H1 (cell line): Measurements from ENCODE around the gene ZNF771. TPM values are rescaled to one million over a fixed set of nuclear protein-coding genes. Genes with fewer than 3 reads are reported as not detected.

Experiments used
- CTCF ChIA-PET: fragments of 300-600 bp; sonication (Branson Sonifier 250); formaldehyde crosslinking; loops from one replicate; lab custom pipeline; 2021; ENCODE audit not compliant: partially characterized antibody; lab: Charles Lee
- POLR2A ChIA-PET: fragments of 300-600 bp; sonication (Branson Sonifier 250); formaldehyde crosslinking; loops from one replicate; lab custom pipeline; 2021; ENCODE audit warnings: inconsistent platforms; ENCODE audit not compliant: partially characterized antibody; lab: Charles Lee
- DNase-seq, 2 experiments: peaks; one replicate each; pipeline versions ENCODE4 v3.0.0 to v3.0.0-alpha.2; 2010 to 2022; ENCODE audit warnings: low spot score in 2 of 2, low read depth in 1 of 2, mixed read lengths in 1 of 2
- FAIRE-seq: peaks from 2 replicates; lab custom pipeline; 2011; peaks lifted over from hg19 to GRCh38; lab: Jason Lieb, UNC
- H2AFZ ChIP-seq: 2 replicates; pipeline ENCODE4 v1.8.1; 2012; ENCODE audit warnings: low read length, inconsistent platforms
- H2AK5ac ChIP-seq: 2 replicates; pipeline ENCODE4 v1.6.1; 2013; ENCODE audit warnings: low read depth, low read length
- H2BK120ac ChIP-seq: replicated peaks from 2 replicates; pipeline ENCODE3; 2013; ENCODE audit warnings: low read depth, low read length, inconsistent platforms
- H2BK12ac ChIP-seq: 2 replicates; pipeline ENCODE4 v1.6.1; 2013; ENCODE audit warnings: low read depth, low read length
- H2BK15ac ChIP-seq: 2 replicates; pipeline ENCODE4 v1.6.1; 2013; ENCODE audit warnings: low read length
- H2BK20ac ChIP-seq: 2 replicates; pipeline ENCODE4 v1.6.1; 2013; ENCODE audit warnings: low read length
- H2BK5ac ChIP-seq: 2 replicates; pipeline ENCODE4 v1.6.1; 2013; ENCODE audit warnings: low read depth, low read length
- H3K14ac ChIP-seq: 2 replicates; pipeline ENCODE4 v1.6.1; 2013; ENCODE audit warnings: inconsistent platforms; ENCODE audit not compliant: insufficient read length
- H3K18ac ChIP-seq: 2 replicates; pipeline ENCODE4 v1.6.1; 2013; ENCODE audit warnings: low read length; ENCODE audit errors: extremely low read depth
- H3K23ac ChIP-seq: 2 replicates; pipeline ENCODE4 v1.6.1; 2013; ENCODE audit warnings: inconsistent platforms; ENCODE audit not compliant: insufficient read length
- H3K23me2 ChIP-seq: 2 replicates; pipeline ENCODE4 v1.6.1; 2013; ENCODE audit warnings: low read depth, low read length
- H3K27ac ChIP-seq: 2 replicates; pipeline ENCODE4 v1.6.1; 2011; ENCODE audit warnings: low read depth, low read length, inconsistent platforms
- H3K27me3 ChIP-seq, 4 experiments: replicated peaks in 1 of 4; 1 replicate in 1 of 4; 2 replicates in 3 of 4; pipeline versions ENCODE4 v1.6.1 to v1.8.1; 2011 to 2013; ENCODE audit warnings: low read length in 3 of 4, mild to moderate bottlenecking in 3 of 4, inconsistent platforms in 2 of 4, mixed read lengths in 2 of 4, moderate library complexity in 1 of 4; ENCODE audit not compliant: control insufficient read depth in 3 of 4, insufficient read depth in 3 of 4; ENCODE audit errors: extremely low read depth in 1 of 4
- H3K36me3 ChIP-seq, 4 experiments: 2 replicates each; pipeline versions ENCODE4 v1.6.1 to v1.8.1; 2011 to 2013; ENCODE audit warnings: mild to moderate bottlenecking in 4 of 4, low read length in 3 of 4, moderate library complexity in 2 of 4, control low read depth in 1 of 4, inconsistent platforms in 1 of 4; ENCODE audit not compliant: insufficient read depth in 4 of 4, control insufficient read depth in 2 of 4
- H3K4ac ChIP-seq: replicated peaks from 2 replicates; pipeline ENCODE3; 2013; ENCODE audit warnings: low read length, low read depth, mixed read lengths, inconsistent platforms; ENCODE audit not compliant: insufficient read length
- H3K4me1 ChIP-seq, 4 experiments: replicated peaks in 1 of 4; 1 replicate in 1 of 4; 2 replicates in 3 of 4; pipeline versions ENCODE4 v1.6.1 to v1.8.1; 2011 to 2013; ENCODE audit warnings: low read length in 3 of 4, inconsistent platforms in 2 of 4, mixed read lengths in 1 of 4; ENCODE audit not compliant: insufficient read depth in 4 of 4, control insufficient read depth in 3 of 4
- H3K4me2 ChIP-seq, 2 experiments: 2 replicates each; pipeline versions ENCODE4 v1.6.1 to v1.8.1; 2011 to 2013; ENCODE audit warnings: low read depth in 2 of 2, low read length in 2 of 2, control low read depth in 1 of 2, inconsistent platforms in 1 of 2, mild to moderate bottlenecking in 1 of 2; ENCODE audit not compliant: insufficient read depth in 1 of 2
- H3K4me3 ChIP-seq, 4 experiments: fragments of 200-600, 300-600 bp in 1 of 4; sonication (generic), shearing (Covaris generic), sonication (Bioruptor Twin) in 1 of 4; 2 replicates each; pipeline versions ENCODE4 v1.5.1 to v1.8.1; 2011 to 2016; ENCODE audit warnings: low read length in 4 of 4, low read depth in 3 of 4, control low read depth in 2 of 4, inconsistent platforms in 2 of 4, mild to moderate bottlenecking in 2 of 4, mixed read lengths in 1 of 4, moderate library complexity in 1 of 4; ENCODE audit not compliant: insufficient read depth in 2 of 4; ENCODE audit errors: extremely low read depth in 1 of 4
- H3K56ac ChIP-seq: replicated peaks from 2 replicates; pipeline ENCODE3; 2013; ENCODE audit warnings: low read depth, mild to moderate bottlenecking, mixed read lengths, low read length, inconsistent platforms; ENCODE audit not compliant: insufficient read length
- H3K79me1 ChIP-seq: 2 replicates; pipeline ENCODE4 v1.6.1; 2013; ENCODE audit warnings: low read depth, low read length, control low read depth
- H3K79me2 ChIP-seq, 2 experiments: 2 replicates each; pipeline versions ENCODE4 v1.6.1 to v1.8.1; 2012 to 2013; ENCODE audit warnings: low read length in 2 of 2, mild to moderate bottlenecking in 2 of 2, inconsistent platforms in 1 of 2; ENCODE audit not compliant: insufficient read depth in 2 of 2, control insufficient read depth in 1 of 2
- H3K9ac ChIP-seq, 4 experiments: replicated peaks in 1 of 4; 1 replicate in 1 of 4; 2 replicates in 3 of 4; pipeline versions ENCODE4 v1.6.1 to v1.8.1; 2011 to 2013; ENCODE audit warnings: low read depth in 3 of 4, low read length in 3 of 4, control low read depth in 2 of 4, mild to moderate bottlenecking in 2 of 4, moderate library complexity in 2 of 4, inconsistent platforms in 1 of 4; ENCODE audit errors: extremely low read depth in 1 of 4
- H3K9me3 ChIP-seq, 2 experiments: 2 replicates each; pipeline versions ENCODE4 v1.6.1 to v1.8.1; 2012 to 2013; ENCODE audit warnings: mild to moderate bottlenecking in 2 of 2, moderate library complexity in 2 of 2, control low read depth in 1 of 2, inconsistent platforms in 1 of 2, low read depth in 1 of 2, low read length in 1 of 2, mixed read lengths in 1 of 2; ENCODE audit not compliant: insufficient read depth in 2 of 2
- H4K20me1 ChIP-seq, 2 experiments: replicated peaks in 1 of 2; 2 replicates each; pipeline versions ENCODE3 to v1.8.1; 2011 to 2013; ENCODE audit warnings: inconsistent platforms in 2 of 2, low read length in 2 of 2, mild to moderate bottlenecking in 1 of 2; ENCODE audit not compliant: insufficient read depth in 2 of 2, control insufficient read depth in 1 of 2
- H4K5ac ChIP-seq: 2 replicates; pipeline ENCODE4 v1.6.1; 2013; ENCODE audit warnings: low read length, low read depth, mixed read lengths, inconsistent platforms; ENCODE audit not compliant: insufficient read length
- H4K8ac ChIP-seq: 2 replicates; pipeline ENCODE4 v1.8.0; 2013; ENCODE audit warnings: mild to moderate bottlenecking, moderate library complexity, low read length, inconsistent platforms; ENCODE audit not compliant: insufficient read depth; ENCODE audit errors: extremely low read depth
- H4K91ac ChIP-seq: replicated peaks from 2 replicates; pipeline ENCODE3; 2013; ENCODE audit warnings: low read length, mixed read lengths, inconsistent platforms; ENCODE audit not compliant: insufficient read length
- GABPA ChIP-seq: IDR thresholded peaks from 2 replicates; pipeline ENCODE4 v1.6.1; 2011; ENCODE audit warnings: mild to moderate bottlenecking, low read length, moderate library complexity, borderline replicate concordance; ENCODE audit not compliant: insufficient read depth
- SIX5 ChIP-seq: IDR thresholded peaks from 2 replicates; pipeline ENCODE4 v1.6.1; 2011; ENCODE audit warnings: mild to moderate bottlenecking, low read depth, low read length
- WGBS, 2 experiments: shearing (Covaris generic) in 1 of 2; methylation state at CpG; one replicate each; pipeline versions ENCODE4 v1.1.6 to v1.1.7; 2013 to 2015; ENCODE audit warnings: low lambda C conversion rate in 2 of 2, mixed read lengths in 2 of 2, inconsistent platforms in 1 of 2, low coverage in 1 of 2, missing lambda C conversion rate in 1 of 2; ENCODE audit not compliant: insufficient replicate concordance in 2 of 2, insufficient coverage in 1 of 2, insufficient read length in 1 of 2; ENCODE audit errors: extremely low coverage in 1 of 2, missing lambda C conversion rate in 1 of 2; 5-methylcytosine and 5-hydroxymethylcytosine counted together
- polyA plus RNA-seq, 7 experiments: library from polyadenylated mRNA; depleted of rRNA in 3 of 7; stranded (reverse) in 5 of 7; unstranded in 2 of 7; fragments of >200 nt in 5 of 7; fragments of 200-250 nt in 2 of 7; gene quantifications; 1 replicate in 5 of 7; 2 replicates in 1 of 7; 4 replicates in 1 of 7; pipeline versions ENCODE4 v1.2.1 to v1.2.3, GENCODE V29; 2011 to 2013; ENCODE audit warnings: missing spikeins in 2 of 7, mixed read lengths in 2 of 7
- total RNA-seq: library from RNA; stranded (reverse); fragmentation: NEBNext Ultra II Directional; extraction: Animal tissue kit (Norgen Biotek cat#: 25700); gene quantifications from 2 replicates; pipeline ENCODE4 v1.2.1, GENCODE V29; 2021

The ZNF771 gene
- total and polyA plus RNA-seq, 2 of the 8 experiments (the other 6 are each of a cell fraction or from before 2014, with no cell fraction given) = 10.6 to 15.7 TPM

DNA sequence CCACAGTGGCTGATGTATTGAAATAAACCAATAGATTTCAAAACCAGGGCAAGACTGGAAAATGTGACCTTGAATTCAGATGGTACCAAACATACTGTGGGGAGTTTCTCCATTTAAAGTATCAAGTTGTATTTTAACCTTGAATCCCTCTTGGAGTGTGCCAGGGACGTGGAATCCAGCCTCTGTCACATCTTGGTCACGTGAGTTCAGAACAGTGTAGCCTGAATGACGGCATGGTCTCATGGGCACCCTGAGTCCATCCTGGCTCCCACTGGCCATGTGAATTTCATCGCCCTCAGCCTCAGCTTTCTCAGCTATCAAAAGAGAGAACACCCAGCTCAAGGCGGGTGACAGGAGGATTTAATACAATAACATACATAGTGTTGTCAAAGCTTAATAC lies 6.8 kb downstream of the ZNF771 start:
- TF ChIP-seq GABPA (no peak), SIX5 (no peak)
- peaks cover 4% of the 10 kb centered on the region; the same call in 1 of the 2 replicates for H3K23me2 ChIP-seq
- peaks cover 3 to 7% (median 5%) of the 10 kb centered on the region in 4 experiments; a peak in 6 of 7 replicates for H3K4me1 ChIP-seq
- H3K79me2 ChIP-seq = no peaks in the 10 kb centered on the region
- no peak overlapping the region for H3K23ac ChIP-seq
- no peak overlapping the region for H3K14ac ChIP-seq
- no peak overlapping the region for H3K9ac ChIP-seq
- 93% methylated on average over 5 of the region's 5 CpGs; no CpG with 5 or more reads in 1 of the 2 experiments for WGBS, 2 experiments
- ChIA-PET CTCF (interaction anchor here (1.1 to 1.5 kb wide), 2 partner anchors 36 to 121 kb away, joined by 3 to 4 read pairs; no protein-coding TSS in a partner anchor), POLR2A (interaction anchor here (0.9 to 1.5 kb wide), 3 partner anchors 11 to 264 kb away, joined by 3 to 4 read pairs (median 3); partner anchors contain the start of gene ZNF48)
- H3K36me3 ChIP-seq = peaks cover 0 to 11% (median 4%) of the 10 kb centered on the region in 4 experiments; a peak in 7 of 8 replicates
- no peak overlapping the region for H3K4me2 ChIP-seq
- H4K5ac ChIP-seq = no peak overlapping the region
- no peak overlapping the region for H3K27ac ChIP-seq
- H2BK15ac ChIP-seq = no peak overlapping the region; the same call in 1 of the 2 replicates
- H3K9me3 ChIP-seq = no peaks in the 10 kb centered on the region
- no peak overlapping the region for H4K91ac ChIP-seq
- H3K27me3 ChIP-seq = no peaks in the 10 kb centered on the region
- H3K56ac ChIP-seq = no peak overlapping the region
- no peak overlapping the region for H3K18ac ChIP-seq
- no peak overlapping the region for H3K4me3 ChIP-seq
- H4K8ac ChIP-seq = no peak overlapping the region
- H2BK20ac ChIP-seq = no peak overlapping the region
- peaks cover 2 to 18% of the 10 kb centered on the region in 2 experiments for H4K20me1 ChIP-seq
- no peak overlapping the region for H2AFZ ChIP-seq
- H2BK5ac ChIP-seq = no peak overlapping the region
- H3K79me1 ChIP-seq = peaks cover 5% of the 10 kb centered on the region; the same call in 1 of the 2 replicates
- DNase-seq = no peak
- FAIRE-seq = no peak
- no peak overlapping the region for H2BK12ac ChIP-seq
- H2AK5ac ChIP-seq = no peak overlapping the region
- H2BK120ac ChIP-seq = no peak overlapping the region
- H3K4ac ChIP-seq = no peak overlapping the region
